Measurements from ENCODE around the gene CNPY2.

GRCh38 chr12:56271031-56271430 lies 44.8 kb downstream of the CNPY2 start:
- TF ChIP-seq CTCF (IDR thresholded peaks at IDR 0.05), result peak in 3 of 7 experiments; percentile 6 to 11 (median 9)
- TF ChIP-seq POLR2AphosphoS5 (IDR thresholded peaks at IDR 0.05), result peak in 1 of 3 donors; percentile 10
- no peak for TF ChIP-seq POLR2A (IDR thresholded peaks at IDR 0.05)
- TF ChIP-seq EP300 (IDR thresholded peaks at IDR 0.05), result no peak

Measured in stomach (tissue), 4 donors.